ENCODE measurements around the gene MKRN2. TPM values are rescaled to one million over a fixed set of nuclear protein-coding genes. Genes with fewer than 3 reads are reported as not detected.

MKRN2 gene
- total and polyA plus RNA-seq, 2 of the 4 experiments (the other 2 are of a cell fraction): 44.4 to 65.6 TPM

DNA sequence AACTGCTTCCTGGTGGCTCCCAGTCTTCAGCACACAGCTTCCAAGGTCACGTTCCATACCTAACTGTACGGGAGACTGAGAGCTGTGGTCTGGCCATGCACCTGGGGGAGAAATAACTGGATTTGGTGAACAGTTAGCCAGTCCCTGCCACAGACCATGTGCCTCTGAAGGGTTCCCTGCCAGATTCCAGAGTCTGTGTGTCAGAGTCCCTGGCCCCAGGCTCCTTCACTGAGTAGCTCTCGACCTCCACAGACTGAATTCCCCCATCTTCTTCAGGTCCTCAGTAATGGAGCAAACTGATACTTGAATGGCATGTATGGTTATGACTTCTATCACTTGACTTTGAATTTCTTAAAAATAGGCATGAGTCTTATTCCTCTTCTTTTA is 29.1 kb upstream of the MKRN2 start:
- Histone ChIP-seq H3K36me3 (ENCODE audit: control insufficient read depth, insufficient read depth, low read length) (peaks cover 8% of the 10 kb centered on the region), H3K4me2 (ENCODE audit: low read depth, low read length) (no peak overlapping the region), H3K9me1 (ENCODE audit: insufficient read depth, low read length) (0 out of 2 replicates have a peak, but pooled peaks cover 3% of the 10 kb centered on the region), H3K4me3 (ENCODE audit: insufficient read depth, low read depth, low read length) (no peak overlapping the region), H3K4me1 (ENCODE audit: control insufficient read depth, insufficient read depth, low read length) (no peaks in the 10 kb centered on the region), H2AK5ac (ENCODE audit: low read depth, low read length) (no peak overlapping the region), H2BK120ac (ENCODE audit: low read depth, low read length) (no peak overlapping the region), H2AK9ac (replicated peaks; ENCODE audit: low read depth, low read length, poor library complexity) (no peak overlapping the region), H3K9ac (ENCODE audit: low read depth, low read length) (no peak overlapping the region), H4K8ac (ENCODE audit: low read depth in 2 of 2, low read length in 2 of 2) (no peak overlapping the region), H3K14ac (replicated peaks; ENCODE audit: low read depth, low read length) (no peak overlapping the region), H4K5ac (ENCODE audit: low read depth, low read length) (no peak overlapping the region), H2BK5ac (ENCODE audit: low read depth, low read length, poor library complexity, severe bottlenecking) (no peak overlapping the region), H2AFZ (replicated peaks; ENCODE audit: low read length, poor library complexity) (no peak overlapping the region), H4K20me1 (ENCODE audit: insufficient read depth, low read length) (no peaks in the 10 kb centered on the region), H3K56ac (ENCODE audit: extremely low read depth, insufficient read depth, low read length) (no peak overlapping the region), H3K27ac (ENCODE audit: insufficient read depth, low read length) (no peak overlapping the region), H3K23ac (ENCODE audit: low read depth, low read length) (no peak overlapping the region), H2BK20ac (ENCODE audit: low read depth, low read length) (no peak overlapping the region), H3K9me3 (ENCODE audit: control insufficient read depth, insufficient read depth, low read length) (no peaks in the 10 kb centered on the region), H3K18ac (ENCODE audit: low read depth, low read length) (no peak overlapping the region), H3K4ac (ENCODE audit: low read depth, low read length) (no peak overlapping the region), H3K27me3 (ENCODE audit: control insufficient read depth, insufficient read depth, low read length) (no peaks in the 10 kb centered on the region), H4K91ac (ENCODE audit: insufficient read depth, low read depth, low read length) (no peak overlapping the region), H2BK15ac (ENCODE audit: low read depth, low read length) (no peak overlapping the region), H3K79me1 (ENCODE audit: low read depth in 1 of 2, low read length in 2 of 2) (no peaks in the 10 kb centered on the region)
- BruUV-seq (replicated peaks): no TSS peak
- WGBS, 2 experiments (ENCODE audit: extremely low coverage in 2 of 2, insufficient read length in 1 of 2): no CpG with 5 or more reads among the region's 3 CpGs
- dilution Hi-C loops (cut with HindIII; ENCODE audit: low sequenced_read_pairs, unreplicated experiment): no loop called here
- DNase-seq (no peak), ATAC-seq (ENCODE audit: low read depth) (no peak)
- in situ Hi-C loops (cut with MboI; ENCODE audit: low sequenced_read_pairs): no loop called here
- intact Hi-C loops (cut with micrococcal nuclease): no loop called here
- ChIA-PET POLR2A (ENCODE audit: unreplicated experiment) (no interaction called here), CTCF (no interaction called here)
- TF ChIP-seq BHLHE40 (IDR thresholded peaks at IDR 0.05; ENCODE audit: low read depth, low read length): no peak
- TF ChIP-seq, protein P1, sequence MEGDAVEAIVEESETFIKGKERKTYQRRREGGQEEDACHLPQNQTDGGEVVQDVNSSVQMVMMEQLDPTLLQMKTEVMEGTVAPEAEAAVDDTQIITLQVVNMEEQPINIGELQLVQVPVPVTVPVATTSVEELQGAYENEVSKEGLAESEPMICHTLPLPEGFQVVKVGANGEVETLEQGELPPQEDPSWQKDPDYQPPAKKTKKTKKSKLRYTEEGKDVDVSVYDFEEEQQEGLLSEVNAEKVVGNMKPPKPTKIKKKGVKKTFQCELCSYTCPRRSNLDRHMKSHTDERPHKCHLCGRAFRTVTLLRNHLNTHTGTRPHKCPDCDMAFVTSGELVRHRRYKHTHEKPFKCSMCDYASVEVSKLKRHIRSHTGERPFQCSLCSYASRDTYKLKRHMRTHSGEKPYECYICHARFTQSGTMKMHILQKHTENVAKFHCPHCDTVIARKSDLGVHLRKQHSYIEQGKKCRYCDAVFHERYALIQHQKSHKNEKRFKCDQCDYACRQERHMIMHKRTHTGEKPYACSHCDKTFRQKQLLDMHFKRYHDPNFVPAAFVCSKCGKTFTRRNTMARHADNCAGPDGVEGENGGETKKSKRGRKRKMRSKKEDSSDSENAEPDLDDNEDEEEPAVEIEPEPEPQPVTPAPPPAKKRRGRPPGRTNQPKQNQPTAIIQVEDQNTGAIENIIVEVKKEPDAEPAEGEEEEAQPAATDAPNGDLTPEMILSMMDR (conservative IDR thresholded peaks at IDR 0.05; ENCODE audit: low read depth, low read length): no peak

Measured in IMR-90 (cell line).